Adipocyte (in vitro differentiated cells): ENCODE results near the gene LGALS9B.
"Not testable (repeated sequence)": the region's sequence is repeated elsewhere in the genome, so short reads cannot be mapped to it uniquely, and the experiment has no call there.

ENCODE experiments used
- DNase-seq: peaks from one replicate; pipeline ENCODE4 v3.0.0-alpha.2; 2015; ENCODE audit warnings: low read depth
- H3K27me3 ChIP-seq: replicated peaks from 2 replicates; pipeline ENCODE4 v1.7.0; 2013; ENCODE audit warnings: mild to moderate bottlenecking, low read length, moderate library complexity; ENCODE audit not compliant: control insufficient read depth, insufficient read depth
- H3K36me3 ChIP-seq: 2 replicates; pipeline ENCODE4 v1.7.0; 2013; ENCODE audit warnings: low read length, mild to moderate bottlenecking, moderate library complexity; ENCODE audit not compliant: control insufficient read depth, insufficient read depth, severe bottlenecking
- H3K4me1 ChIP-seq: 2 replicates; pipeline ENCODE4 v1.7.0; 2013; ENCODE audit warnings: mild to moderate bottlenecking, low read length, moderate library complexity; ENCODE audit not compliant: control insufficient read depth, insufficient read depth
- H3K4me3 ChIP-seq: 2 replicates; pipeline ENCODE4 v1.7.0; 2013; ENCODE audit warnings: mild to moderate bottlenecking, low read length, moderate library complexity
- H3K9ac ChIP-seq: 2 replicates; pipeline ENCODE4 v1.7.0; 2013; ENCODE audit warnings: mild to moderate bottlenecking, low read length, moderate library complexity
- H3K9me3 ChIP-seq: 2 replicates; pipeline ENCODE4 v1.7.0; 2013; ENCODE audit warnings: mild to moderate bottlenecking, low read length, moderate library complexity; ENCODE audit not compliant: control insufficient read depth

Gene LGALS9B

GRCh38 chr17:20400559-20401305, 66.6 kb downstream of the LGALS9B start:
- not testable (repeated sequence) for H3K36me3 ChIP-seq, DNase-seq, H3K27me3 ChIP-seq, H3K9ac ChIP-seq, H3K4me1 ChIP-seq, H3K4me3 ChIP-seq, H3K9me3 ChIP-seq
